ENCODE measurements around the gene SYNE2.

The SYNE2 gene

GRCh38 chr14:63952933-63953437 lies 100.2 kb downstream of the SYNE2 start:
- DNase-seq (ENCODE audit: low read depth in 3 of 3), result no peak

GRCh38 chr14:63956326-63956725 lies 103.5 kb downstream of the SYNE2 start:
- no peak for DNase-seq (ENCODE audit: low read depth in 3 of 3)

- DNase-seq (ENCODE audit: low read depth in 3 of 3), result no peak
Observed at GRCh38 chr14:63960926-63961567, 108.2 kb downstream of the SYNE2 start.

GRCh38 chr14:63962906-63963305 lies 110.1 kb downstream of the SYNE2 start:
- no peak for DNase-seq (ENCODE audit: low read depth in 3 of 3)

GRCh38 chr14:63963439-63963838 lies 110.6 kb downstream of the SYNE2 start:
- DNase-seq (ENCODE audit: low read depth in 3 of 3), result no peak

GRCh38 chr14:63964113-63964512 lies 111.3 kb downstream of the SYNE2 start:
- DNase-seq (ENCODE audit: low read depth in 3 of 3), result no peak

- no peak for DNase-seq (ENCODE audit: low read depth in 3 of 3)
Observed at GRCh38 chr14:63966407-63966806, 113.6 kb downstream of the SYNE2 start.

- no peak for DNase-seq (ENCODE audit: low read depth in 3 of 3)
Observed at GRCh38 chr14:63972323-63972932, 119.6 kb downstream of the SYNE2 start.

GRCh38 chr14:63974176-63974575 lies 121.4 kb downstream of the SYNE2 start:
- no peak for DNase-seq (ENCODE audit: low read depth in 3 of 3)

- DNase-seq (ENCODE audit: low read depth in 3 of 3), result no peak
Observed at GRCh38 chr14:63981569-63981968, 128.8 kb downstream of the SYNE2 start.

- no peak for DNase-seq (ENCODE audit: low read depth in 3 of 3)
Observed at GRCh38 chr14:63982156-63982555, 129.4 kb downstream of the SYNE2 start.

GRCh38 chr14:63982629-63983028 lies 129.8 kb downstream of the SYNE2 start:
- no peak for DNase-seq (ENCODE audit: low read depth in 3 of 3)

- no peak for DNase-seq (ENCODE audit: low read depth in 3 of 3)
Observed at GRCh38 chr14:63986789-63987533, 134.2 kb downstream of the SYNE2 start.

GRCh38 chr14:63988579-63988978 lies 135.8 kb downstream of the SYNE2 start:
- no peak for DNase-seq (ENCODE audit: low read depth in 3 of 3)

- no peak for DNase-seq (ENCODE audit: low read depth in 3 of 3)
Observed at GRCh38 chr14:63991833-63992232, 139.0 kb downstream of the SYNE2 start.

GRCh38 chr14:63992858-63993257 lies 140.1 kb downstream of the SYNE2 start:
- DNase-seq (ENCODE audit: low read depth in 3 of 3), result no peak

GRCh38 chr14:63993992-63994391 lies 141.2 kb downstream of the SYNE2 start:
- DNase-seq (ENCODE audit: low read depth in 3 of 3), result no peak

GRCh38 chr14:63995285-63995684 lies 142.5 kb downstream of the SYNE2 start:
- DNase-seq (ENCODE audit: low read depth in 3 of 3), result no peak

- DNase-seq (ENCODE audit: low read depth in 3 of 3), result no peak
Observed at GRCh38 chr14:63996016-63996415, 143.2 kb downstream of the SYNE2 start.

GRCh38 chr14:63996625-63997220 lies 143.9 kb downstream of the SYNE2 start:
- DNase-seq (ENCODE audit: low read depth in 3 of 3), result no peak

GRCh38 chr14:64000749-64001148 lies 147.9 kb downstream of the SYNE2 start:
- no peak for DNase-seq (ENCODE audit: low read depth in 3 of 3)

GRCh38 chr14:64005822-64006221 lies 153.0 kb downstream of the SYNE2 start:
- DNase-seq (ENCODE audit: low read depth in 3 of 3), result no peak
